CD14-positive monocyte (primary cell): Measurements from ENCODE around the gene SCART1. TPM values are rescaled to one million over a fixed set of nuclear protein-coding genes. Genes with fewer than 3 reads are reported as not detected.

Experiments used
- DNase-seq, 3 donors: peaks; one replicate each; pipeline ENCODE4 v3.0.0-alpha.2; 2011 to 2022
- H2AFZ ChIP-seq: 2 replicates; pipeline ENCODE4 v1.6.0; 2012; ENCODE audit warnings: mild to moderate bottlenecking, low read depth, low read length, inconsistent platforms; ENCODE audit not compliant: insufficient read depth, poor library complexity, severe bottlenecking
- H3K27ac ChIP-seq, 2 donors: 1 replicate in 1 of 2; 2 replicates in 1 of 2; pipeline ENCODE4 v1.5.1; 2012 to 2013; ENCODE audit warnings: low read length in 2 of 2, control low read depth in 1 of 2, inconsistent platforms in 1 of 2, low read depth in 1 of 2, mild to moderate bottlenecking in 1 of 2
- H3K27me3 ChIP-seq, 2 donors: one replicate each; pipeline versions ENCODE4 v1.6.0 to v1.6.1; 2011 to 2013; ENCODE audit warnings: low read length in 2 of 2; ENCODE audit not compliant: control insufficient read depth in 2 of 2, insufficient read depth in 2 of 2
- H3K36me3 ChIP-seq, 2 donors: replicated peaks in 1 of 2; 1 replicate in 1 of 2; 2 replicates in 1 of 2; pipeline versions ENCODE4 v1.5.1 to v1.6.1; 2012 to 2013; ENCODE audit warnings: low read length in 2 of 2, control low read depth in 1 of 2, inconsistent platforms in 1 of 2, mild to moderate bottlenecking in 1 of 2; ENCODE audit not compliant: insufficient read depth in 2 of 2, control insufficient read depth in 1 of 2
- H3K4me1 ChIP-seq, 2 donors: 1 replicate in 1 of 2; 2 replicates in 1 of 2; pipeline versions ENCODE4 v1.5.1 to v1.6.1; 2012 to 2013; ENCODE audit warnings: low read length in 2 of 2, control low read depth in 1 of 2, inconsistent platforms in 1 of 2, mild to moderate bottlenecking in 1 of 2, moderate library complexity in 1 of 2; ENCODE audit not compliant: insufficient read depth in 2 of 2, control insufficient read depth in 1 of 2
- H3K4me2 ChIP-seq: replicated peaks from 2 replicates; pipeline ENCODE3; 2012; ENCODE audit warnings: low read length, moderate library complexity, mild to moderate bottlenecking; ENCODE audit not compliant: poor library complexity, severe bottlenecking; ENCODE audit errors: extremely low read depth
- H3K4me3 ChIP-seq, 3 experiments: fragments of 200-600 bp in 1 of 3; sonication (generic) in 1 of 3; replicated peaks in 1 of 3; 1 replicate in 2 of 3; 2 replicates in 1 of 3; pipeline ENCODE4 v1.5.1; 2011 to 2013; ENCODE audit warnings: low read length in 3 of 3, mild to moderate bottlenecking in 3 of 3, control low read depth in 2 of 3, low read depth in 2 of 3, inconsistent platforms in 1 of 3, moderate library complexity in 1 of 3
- H3K79me2 ChIP-seq: 2 replicates; pipeline ENCODE4 v1.6.0; 2012; ENCODE audit warnings: mild to moderate bottlenecking, control low read depth, inconsistent platforms, low read length, moderate library complexity; ENCODE audit not compliant: insufficient read depth
- H3K9ac ChIP-seq: 2 replicates; pipeline ENCODE4 v1.6.0; 2017; ENCODE audit warnings: low read length, mild to moderate bottlenecking; ENCODE audit not compliant: insufficient read depth, poor library complexity, severe bottlenecking
- H3K9me3 ChIP-seq, 2 donors: replicated peaks in 1 of 2; 1 replicate in 1 of 2; 2 replicates in 1 of 2; pipeline versions ENCODE4 v1.5.1 to v1.6.1; 2012 to 2013; ENCODE audit warnings: low read length in 2 of 2, control low read depth in 1 of 2; ENCODE audit not compliant: control insufficient read depth in 1 of 2, insufficient read depth in 1 of 2
- H4K20me1 ChIP-seq: 2 replicates; pipeline ENCODE4 v1.6.0; 2012; ENCODE audit warnings: mild to moderate bottlenecking, low read length, control low read depth, moderate library complexity; ENCODE audit not compliant: insufficient read depth
- H3K27ac Mint-ChIP-seq, 7 donors: one replicate each; pipeline ENCODE4 v1.8.0; 2020; ENCODE audit warnings: mild to moderate bottlenecking in 7 of 7, mixed read lengths in 7 of 7, moderate library complexity in 6 of 7, inconsistent platforms in 2 of 7
- H3K27me3 Mint-ChIP-seq, 3 donors: one replicate each; pipeline ENCODE4 v1.8.0; 2021 to 2022; ENCODE audit warnings: low read depth in 3 of 3, mild to moderate bottlenecking in 3 of 3, mixed read lengths in 3 of 3, moderate library complexity in 3 of 3, inconsistent platforms in 1 of 3
- H3K36me3 Mint-ChIP-seq, 2 donors: one replicate each; pipeline ENCODE4 v1.8.0; 2020; ENCODE audit warnings: mixed read lengths in 2 of 2, inconsistent platforms in 1 of 2, mild to moderate bottlenecking in 1 of 2
- H3K4me1 Mint-ChIP-seq: one replicate; pipeline ENCODE4 v1.8.0; 2020; ENCODE audit warnings: mild to moderate bottlenecking, mixed read lengths
- H3K4me3 Mint-ChIP-seq, 2 donors: one replicate each; pipeline ENCODE4 v1.8.0; 2020; ENCODE audit warnings: mild to moderate bottlenecking in 2 of 2, mixed read lengths in 2 of 2, moderate library complexity in 1 of 2
- H3K9me3 Mint-ChIP-seq, 7 donors: one replicate each; pipeline ENCODE4 v1.8.0; 2020 to 2022; ENCODE audit warnings: mixed read lengths in 7 of 7, mild to moderate bottlenecking in 6 of 7, moderate library complexity in 6 of 7, inconsistent platforms in 2 of 7
- WGBS: methylation state at CpG from one replicate; pipeline ENCODE4 v1.1.5; 2013; ENCODE audit warnings: missing lambda C conversion rate; ENCODE audit not compliant: insufficient coverage; 5-methylcytosine and 5-hydroxymethylcytosine counted together
- intact Hi-C, 2 donors: fragments of 100-400 bp; cut with micrococcal nuclease; formaldehyde crosslinking; loops; one replicate each; pipeline versions ENCODE4 v1.15.0 to v1.15.1; 2023
- polyA plus RNA-seq, 3 donors: library from polyadenylated mRNA; depleted of rRNA in 1 of 3; unstranded in 2 of 3; stranded (reverse) in 1 of 3; fragments of 300-500 nt in 2 of 3; fragments of >200 nt in 1 of 3; fragmentation: Illumina TruSeq in 2 of 3; gene quantifications; 1 replicate in 2 of 3; 2 replicates in 1 of 3; pipeline ENCODE4 v1.2.3, GENCODE V29; 2012 to 2021
- TF ChIP-seq, protein P1 (sequence below): fragments of 200-600 bp; IDR thresholded peaks from one replicate; pipeline ENCODE4 v1.8.0; 2022; ENCODE audit warnings: antibody characterized with exemption, mild to moderate bottlenecking

Gene SCART1
- polyA plus RNA-seq, 3 donors, result 1.1 TPM; not detected in 2

DNA sequence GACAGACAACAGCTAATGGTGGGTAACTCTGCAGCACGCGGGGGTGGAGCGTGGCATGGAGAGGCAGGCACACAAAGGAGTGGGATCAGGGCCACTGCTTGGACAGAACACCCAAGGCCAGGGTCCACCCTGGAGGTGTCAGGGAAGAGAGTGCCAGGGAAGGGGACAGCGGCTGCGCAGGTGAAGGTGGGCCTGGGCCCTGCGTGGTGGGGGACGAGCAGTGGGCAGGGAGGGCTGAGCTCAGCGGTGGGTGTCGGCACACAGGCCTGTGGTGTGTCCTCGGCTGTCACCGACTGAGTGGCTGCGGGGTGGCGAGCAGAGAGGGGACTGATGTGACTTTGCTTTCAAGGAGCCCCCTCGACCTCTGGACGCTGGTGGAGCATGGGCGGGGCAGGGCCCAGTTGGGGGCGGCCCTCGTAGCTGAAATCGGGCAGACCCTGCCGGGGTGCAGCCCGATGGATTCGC lies 8.4 kb upstream of the SCART1 start:
- DNase-seq, result peak in 1 of 3 donors; percentile 2
- no peak overlapping the region for H3K4me3 Mint-ChIP-seq
- H3K27me3 Mint-ChIP-seq, result peaks cover 5 to 12% (median 8%) of the 10 kb centered on the region in 3 donors
- no peaks in the 10 kb centered on the region for H4K20me1 ChIP-seq
- no peak overlapping the region for H3K9ac ChIP-seq
- no peak overlapping the region for H3K4me2 ChIP-seq
- no peak overlapping the region for H3K27ac Mint-ChIP-seq
- no peaks in the 10 kb centered on the region for H3K36me3 ChIP-seq
- no peaks in the 10 kb centered on the region for H3K79me2 ChIP-seq
- peaks cover 0 to 2% of the 10 kb centered on the region in 2 donors for H3K27me3 ChIP-seq
- intact Hi-C loops, result no loop called here
- H3K9me3 ChIP-seq, result peaks cover 30 to 41% of the 10 kb centered on the region in 2 donors
- H3K4me1 Mint-ChIP-seq, result peaks cover 14% of the 10 kb centered on the region
- H2AFZ ChIP-seq, result no peak overlapping the region
- no peak overlapping the region for H3K27ac ChIP-seq
- TF ChIP-seq, protein P1, sequence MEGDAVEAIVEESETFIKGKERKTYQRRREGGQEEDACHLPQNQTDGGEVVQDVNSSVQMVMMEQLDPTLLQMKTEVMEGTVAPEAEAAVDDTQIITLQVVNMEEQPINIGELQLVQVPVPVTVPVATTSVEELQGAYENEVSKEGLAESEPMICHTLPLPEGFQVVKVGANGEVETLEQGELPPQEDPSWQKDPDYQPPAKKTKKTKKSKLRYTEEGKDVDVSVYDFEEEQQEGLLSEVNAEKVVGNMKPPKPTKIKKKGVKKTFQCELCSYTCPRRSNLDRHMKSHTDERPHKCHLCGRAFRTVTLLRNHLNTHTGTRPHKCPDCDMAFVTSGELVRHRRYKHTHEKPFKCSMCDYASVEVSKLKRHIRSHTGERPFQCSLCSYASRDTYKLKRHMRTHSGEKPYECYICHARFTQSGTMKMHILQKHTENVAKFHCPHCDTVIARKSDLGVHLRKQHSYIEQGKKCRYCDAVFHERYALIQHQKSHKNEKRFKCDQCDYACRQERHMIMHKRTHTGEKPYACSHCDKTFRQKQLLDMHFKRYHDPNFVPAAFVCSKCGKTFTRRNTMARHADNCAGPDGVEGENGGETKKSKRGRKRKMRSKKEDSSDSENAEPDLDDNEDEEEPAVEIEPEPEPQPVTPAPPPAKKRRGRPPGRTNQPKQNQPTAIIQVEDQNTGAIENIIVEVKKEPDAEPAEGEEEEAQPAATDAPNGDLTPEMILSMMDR, result no peak
- WGBS, result 96% methylated on average over 16 of the region's 22 CpGs
- H3K4me1 ChIP-seq, result peaks cover 8 to 13% of the 10 kb centered on the region in 2 donors
- H3K4me3 ChIP-seq, result no peak overlapping the region
- no peaks in the 10 kb centered on the region for H3K36me3 Mint-ChIP-seq
- H3K9me3 Mint-ChIP-seq, result peaks cover 29 to 44% (median 38%) of the 10 kb centered on the region in 7 donors

DNA sequence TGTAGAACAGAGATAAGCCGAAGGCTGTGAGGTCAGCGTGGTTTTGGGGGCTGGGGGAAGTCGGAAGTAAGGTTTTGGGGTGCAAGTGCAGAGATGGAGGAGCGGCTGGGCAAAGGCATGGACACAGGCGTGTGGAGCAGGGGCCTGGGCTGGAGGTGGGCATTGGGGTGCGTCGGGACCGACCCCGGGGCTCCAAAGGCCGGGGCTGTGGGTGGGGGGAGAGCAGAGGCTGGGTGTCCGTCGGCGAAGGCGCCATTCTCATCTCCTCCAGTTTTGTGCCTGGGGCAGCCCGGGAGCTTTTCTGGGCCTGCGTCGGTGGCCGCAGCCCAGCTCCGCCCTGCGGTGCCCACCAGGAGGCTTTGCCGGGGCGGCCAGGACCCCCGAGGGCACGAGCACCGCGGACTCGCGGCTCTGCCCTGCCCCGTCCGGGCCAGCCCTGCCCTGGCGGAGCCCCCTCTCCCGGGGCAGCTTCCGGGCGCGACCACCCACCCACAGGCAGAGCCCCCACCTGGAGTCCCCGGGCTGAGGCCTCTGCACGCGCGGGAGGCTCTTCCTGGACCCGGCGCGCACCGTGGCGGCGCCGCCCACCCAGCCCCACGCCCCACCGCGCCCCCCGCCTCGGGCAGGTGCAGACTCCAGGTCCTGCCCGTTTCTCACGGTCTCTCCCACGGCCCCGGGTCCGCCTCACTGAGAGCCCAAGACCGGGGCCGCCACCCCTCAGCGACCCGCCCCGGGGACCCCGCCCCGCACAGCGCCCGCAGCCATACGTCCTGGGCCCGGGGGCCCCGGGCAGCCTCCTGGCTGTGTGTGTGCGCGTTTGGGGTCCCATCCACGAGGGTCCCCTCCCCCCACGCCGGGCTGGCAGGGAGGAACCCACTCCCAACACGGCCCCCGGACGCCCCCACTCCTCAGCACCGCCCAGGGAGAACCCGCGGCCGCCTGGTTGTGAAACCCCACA lies 7.7 kb upstream of the SCART1 start:
- Histone ChIP-seq H3K27me3 (peaks cover 0 to 2% of the 10 kb centered on the region in 2 donors), H4K20me1 (no peaks in the 10 kb centered on the region), H3K79me2 (no peaks in the 10 kb centered on the region), H3K4me3 (no peak overlapping the region), H3K4me2 (no peak overlapping the region), H2AFZ (no peak overlapping the region), H3K9ac (no peak overlapping the region), H3K9me3 (peaks cover 30 to 41% of the 10 kb centered on the region in 2 donors), H3K4me1 (peaks cover 8 to 13% of the 10 kb centered on the region in 2 donors), H3K27ac (no peak overlapping the region), H3K36me3 (no peaks in the 10 kb centered on the region)
- no peak overlapping the region for H3K27ac Mint-ChIP-seq
- intact Hi-C loops, result no loop called here
- DNase-seq, result no peak
- TF ChIP-seq, protein P1, result no peak
- peaks cover 8 to 12% (median 9%) of the 10 kb centered on the region in 3 donors for H3K27me3 Mint-ChIP-seq
- peaks cover 14% of the 10 kb centered on the region for H3K4me1 Mint-ChIP-seq
- peaks cover 29 to 44% (median 38%) of the 10 kb centered on the region in 7 donors for H3K9me3 Mint-ChIP-seq
- H3K4me3 Mint-ChIP-seq, result no peak overlapping the region
- WGBS, result 53% methylated on average over 68 of the region's 80 CpGs
- no peaks in the 10 kb centered on the region for H3K36me3 Mint-ChIP-seq
